ENCODE results near the gene DOCK8. TPM values are rescaled to one million over a fixed set of nuclear protein-coding genes. Genes with fewer than 3 reads are reported as not detected.

The DOCK8 gene
- total and polyA plus RNA-seq, 2 donors from 2014 or later: 5.0 to 46.5 TPM

GRCh38 chr9:450057-450456 lies 235.4 kb downstream of the DOCK8 start:
- intact Hi-C loops (cut with DNase I): no loop called here
- DNase-seq (no peak), FAIRE-seq (no peak)
- TF ChIP-seq CTCF (IDR thresholded peaks at IDR 0.05; ENCODE audit: borderline replicate concordance, extremely low read depth, insufficient read depth): no peak
- Histone ChIP-seq H3K4me1 (ENCODE audit: control insufficient read depth in 2 of 3, insufficient read depth in 2 of 3, low read depth in 1 of 3, low read length in 3 of 3) (peaks cover 0 to 4% (median 0%) of the 10 kb centered on the region in 3 donors), H3K36me3 (ENCODE audit: control insufficient read depth in 2 of 3, insufficient read depth in 3 of 3, low read length in 3 of 3) (peaks cover 0 to 9% (median 3%) of the 10 kb centered on the region in 3 donors), H3K9ac (ENCODE audit: low read length in 3 of 3) (no peak overlapping the region), H3K27ac (ENCODE audit: low read depth in 2 of 2, low read length in 2 of 2) (no peak overlapping the region), H3K4me3 (ENCODE audit: low read length in 3 of 3) (no peak overlapping the region), H3K27me3 (ENCODE audit: control insufficient read depth, insufficient read depth, low read length) (no peaks in the 10 kb centered on the region), H3K9me3 (ENCODE audit: control insufficient read depth in 2 of 3, insufficient read depth in 1 of 3, low read length in 3 of 3) (no peaks in the 10 kb centered on the region)

DNA sequence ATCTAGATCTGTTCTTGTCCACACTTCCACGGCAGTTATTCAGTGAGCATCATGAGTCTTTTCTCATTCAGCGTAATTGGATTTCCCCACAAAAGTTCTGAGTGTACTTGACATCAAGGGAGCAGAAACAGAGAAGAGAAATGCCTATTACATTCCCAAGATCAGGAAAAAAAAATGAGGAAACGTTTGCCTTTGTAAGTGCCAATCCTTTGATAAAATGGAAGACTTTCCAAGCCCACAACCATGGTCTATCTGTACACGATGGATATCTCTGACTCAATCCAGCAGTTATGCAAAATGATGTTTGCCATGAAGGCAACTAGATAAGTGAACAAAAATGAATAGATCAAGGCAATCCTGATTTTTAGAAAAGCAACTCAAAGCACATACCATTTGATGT lies 235.9 kb downstream of the DOCK8 start:
- TF ChIP-seq CTCF (IDR thresholded peaks at IDR 0.05; ENCODE audit: borderline replicate concordance, extremely low read depth, insufficient read depth): no peak
- intact Hi-C loops (cut with DNase I): no loop called here
- FAIRE-seq (no peak), DNase-seq (no peak)
- Histone ChIP-seq H3K27ac (ENCODE audit: low read depth in 2 of 2, low read length in 2 of 2) (no peak overlapping the region), H3K9me3 (ENCODE audit: control insufficient read depth in 2 of 3, insufficient read depth in 1 of 3, low read length in 3 of 3) (no peaks in the 10 kb centered on the region), H3K4me3 (ENCODE audit: low read length in 3 of 3) (no peak overlapping the region), H3K4me1 (ENCODE audit: control insufficient read depth in 2 of 3, insufficient read depth in 2 of 3, low read depth in 1 of 3, low read length in 3 of 3) (no peaks in the 10 kb centered on the region), H3K36me3 (ENCODE audit: control insufficient read depth in 2 of 3, insufficient read depth in 3 of 3, low read length in 3 of 3) (peaks cover 0 to 9% (median 3%) of the 10 kb centered on the region in 3 donors), H3K9ac (ENCODE audit: low read length in 3 of 3) (no peak overlapping the region), H3K27me3 (ENCODE audit: control insufficient read depth, insufficient read depth, low read length) (no peaks in the 10 kb centered on the region)

GRCh38 chr9:453832-454231 lies 239.2 kb downstream of the DOCK8 start:
- Histone ChIP-seq H3K9me3 (ENCODE audit: control insufficient read depth in 2 of 3, insufficient read depth in 1 of 3, low read length in 3 of 3) (no peaks in the 10 kb centered on the region), H3K27me3 (ENCODE audit: control insufficient read depth, insufficient read depth, low read length) (no peaks in the 10 kb centered on the region), H3K4me3 (ENCODE audit: low read length in 3 of 3) (no peak overlapping the region), H3K27ac (ENCODE audit: low read depth in 2 of 2, low read length in 2 of 2) (no peak overlapping the region), H3K4me1 (ENCODE audit: control insufficient read depth in 2 of 3, insufficient read depth in 2 of 3, low read depth in 1 of 3, low read length in 3 of 3) (no peaks in the 10 kb centered on the region), H3K9ac (ENCODE audit: low read length in 3 of 3) (no peak overlapping the region), H3K36me3 (ENCODE audit: control insufficient read depth in 2 of 3, insufficient read depth in 3 of 3, low read length in 3 of 3) (peaks cover 0 to 9% (median 3%) of the 10 kb centered on the region in 3 donors)
- DNase-seq (no peak), FAIRE-seq (no peak)
- intact Hi-C loops (cut with DNase I): no loop called here
- no peak for TF ChIP-seq CTCF (IDR thresholded peaks at IDR 0.05; ENCODE audit: borderline replicate concordance, extremely low read depth, insufficient read depth)

- DNase-seq (no peak), FAIRE-seq (no peak)
- no peak for TF ChIP-seq CTCF (IDR thresholded peaks at IDR 0.05; ENCODE audit: borderline replicate concordance, extremely low read depth, insufficient read depth)
- intact Hi-C loops (cut with DNase I): no loop called here
- peaks cover 0 to 3% (median 0%) of the 10 kb centered on the region in 3 donors for H3K36me3 ChIP-seq (ENCODE audit: control insufficient read depth in 2 of 3, insufficient read depth in 3 of 3, low read length in 3 of 3)
- H3K9me3 ChIP-seq (ENCODE audit: control insufficient read depth in 2 of 3, insufficient read depth in 1 of 3, low read length in 3 of 3): no peaks in the 10 kb centered on the region
- no peak overlapping the region for H3K9ac ChIP-seq (ENCODE audit: low read length in 3 of 3)
- H3K4me1 ChIP-seq (ENCODE audit: control insufficient read depth in 2 of 3, insufficient read depth in 2 of 3, low read depth in 1 of 3, low read length in 3 of 3): no peaks in the 10 kb centered on the region
- peak overlapping the region in 1 of 2 donors; percentile 30 for H3K27ac ChIP-seq (ENCODE audit: low read depth in 2 of 2, low read length in 2 of 2)
- no peaks in the 10 kb centered on the region for H3K27me3 ChIP-seq (ENCODE audit: control insufficient read depth, insufficient read depth, low read length)
- no peak overlapping the region for H3K4me3 ChIP-seq (ENCODE audit: low read length in 3 of 3)
Measured at GRCh38 chr9:456365-456764, 241.7 kb downstream of the DOCK8 start.
